Keratinocyte (primary cell): ENCODE data around the gene EIF2AK2. TPM values are rescaled to one million over a fixed set of nuclear protein-coding genes. Genes with fewer than 3 reads are reported as not detected.

Experiments
- DNase-seq: peaks from one replicate; pipeline ENCODE4 v3.0.0-alpha.2; 2011; ENCODE audit warnings: low read depth, missing footprints, low spot score
- FAIRE-seq: peaks from 2 replicates; lab custom pipeline; 2011; peaks lifted over from hg19 to GRCh38; lab: Jason Lieb, UNC
- H2AFZ ChIP-seq: 2 replicates; pipeline ENCODE4 v1.6.0; 2012; ENCODE audit warnings: low read length, control low read depth, inconsistent platforms; ENCODE audit not compliant: control insufficient read depth
- H3K27ac ChIP-seq: 2 replicates; pipeline ENCODE4 v1.5.1; 2011; ENCODE audit warnings: low read length; ENCODE audit not compliant: control insufficient read depth, insufficient read depth
- H3K27me3 ChIP-seq: 3 replicates; pipeline ENCODE4 v1.6.0; 2011; ENCODE audit warnings: low read length; ENCODE audit not compliant: control insufficient read depth, insufficient read depth; ENCODE audit errors: extremely low read depth
- H3K36me3 ChIP-seq, 2 experiments: 2 replicates in 1 of 2; 3 replicates in 1 of 2; pipeline ENCODE4 v1.5.1; 2011; ENCODE audit warnings: low read length in 2 of 2, mild to moderate bottlenecking in 1 of 2; ENCODE audit not compliant: control insufficient read depth in 2 of 2, insufficient read depth in 2 of 2; ENCODE audit errors: extremely low read depth in 1 of 2
- H3K4me1 ChIP-seq: 3 replicates; pipeline ENCODE4 v1.5.1; 2011; ENCODE audit warnings: low read length; ENCODE audit not compliant: control insufficient read depth, insufficient read depth; ENCODE audit errors: extremely low read depth
- H3K4me2 ChIP-seq: 3 replicates; pipeline ENCODE4 v1.6.0; 2011; ENCODE audit warnings: low read depth, low read length; ENCODE audit not compliant: control insufficient read depth, insufficient read depth; ENCODE audit errors: extremely low read depth
- H3K4me3 ChIP-seq, 3 experiments: fragments of 200-600 bp in 1 of 3; sonication (generic) in 1 of 3; 2 replicates in 2 of 3; 3 replicates in 1 of 3; pipeline ENCODE4 v1.5.1; 2011 to 2016; ENCODE audit warnings: low read length in 3 of 3, mild to moderate bottlenecking in 3 of 3, control low read depth in 2 of 3, inconsistent platforms in 1 of 3, low read depth in 1 of 3, mixed read lengths in 1 of 3, mixed run types in 1 of 3, moderate library complexity in 1 of 3; ENCODE audit not compliant: control insufficient read depth in 2 of 3, insufficient read depth in 2 of 3; ENCODE audit errors: extremely low read depth in 1 of 3
- H3K79me2 ChIP-seq: 2 replicates; pipeline ENCODE4 v1.6.0; 2012; ENCODE audit warnings: low read length; ENCODE audit not compliant: control insufficient read depth, insufficient read depth
- H3K9ac ChIP-seq: 3 replicates; pipeline ENCODE4 v1.6.0; 2011; ENCODE audit warnings: low read length; ENCODE audit not compliant: control insufficient read depth, insufficient read depth; ENCODE audit errors: extremely low read depth
- H3K9me1 ChIP-seq: 3 replicates; pipeline ENCODE4 v1.6.0; 2011; ENCODE audit warnings: low read length; ENCODE audit not compliant: control insufficient read depth, insufficient read depth; ENCODE audit errors: extremely low read depth
- H3K9me3 ChIP-seq: 2 replicates; pipeline ENCODE4 v1.5.1; 2012; ENCODE audit warnings: low read depth, low read length; ENCODE audit not compliant: control insufficient read depth
- H4K20me1 ChIP-seq: 3 replicates; pipeline ENCODE4 v1.6.0; 2011; ENCODE audit warnings: low read length; ENCODE audit not compliant: control insufficient read depth, insufficient read depth; ENCODE audit errors: extremely low read depth
- EZH2 ChIP-seq: IDR thresholded peaks from one replicate; pipeline ENCODE4 v1.6.1; 2012; ENCODE audit warnings: inconsistent platforms, mild to moderate bottlenecking, low read length, moderate library complexity
- dilution Hi-C: fragments of 300-500 bp; cut with MboI; formaldehyde crosslinking; loops from one replicate; pipeline ENCODE4 v1.7.0; 2020; ENCODE audit warnings: low sequenced_read_pairs; ENCODE audit not compliant: extremely low pct_ligation_motif_present
- polyA plus RNA-seq, 5 experiments: library from polyadenylated mRNA; depleted of rRNA in 3 of 5; stranded (reverse) in 3 of 5; stranded (forward) in 1 of 5; unstranded in 1 of 5; fragments of >200 nt; gene quantifications; 1 replicate in 1 of 5; 2 replicates in 3 of 5; 3 replicates in 1 of 5; pipeline versions ENCODE4 v1.2.1 to v1.2.3, GENCODE V29; 2011 to 2012; ENCODE audit warnings: missing spikeins in 2 of 5, low read depth in 1 of 5, low replicate concordance in 1 of 5
- TF ChIP-seq, protein P1 (sequence below), 3 experiments: IDR thresholded peaks in 1 of 3; conservative IDR thresholded peaks in 1 of 3; optimal IDR thresholded peaks in 1 of 3; 2 replicates in 2 of 3; 3 replicates in 1 of 3; pipeline versions ENCODE3 to v1.5.1; 2011; ENCODE audit warnings: low read length in 3 of 3, mild to moderate bottlenecking in 3 of 3, moderate library complexity in 2 of 3, control low read depth in 1 of 3, inconsistent platforms in 1 of 3; ENCODE audit not compliant: insufficient read depth in 2 of 3; ENCODE audit errors: extremely low read depth in 1 of 3

The EIF2AK2 gene
- polyA plus RNA-seq, 1 donor (not counting 4 experiments of a cell fraction or from before 2014, with no cell fraction given), result 54.6 TPM

GRCh38 chr2:37181726-37182684, 25.2 kb upstream of the EIF2AK2 start:
- Histone ChIP-seq H3K9me3 (no peaks in the 10 kb centered on the region), H4K20me1 (no peaks in the 10 kb centered on the region), H3K36me3 (no peaks in the 10 kb centered on the region), H3K27ac (no peak overlapping the region), H3K4me3 (no peak overlapping the region), H3K9ac (no peak overlapping the region), H3K4me1 (peaks cover 7% of the 10 kb centered on the region), H3K27me3 (no peaks in the 10 kb centered on the region), H3K9me1 (no peaks in the 10 kb centered on the region), H3K79me2 (no peaks in the 10 kb centered on the region), H3K4me2 (no peak overlapping the region), H2AFZ (no peak overlapping the region)
- DNase-seq, result no peak
- TF ChIP-seq EZH2, result no peak
- TF ChIP-seq, protein P1, sequence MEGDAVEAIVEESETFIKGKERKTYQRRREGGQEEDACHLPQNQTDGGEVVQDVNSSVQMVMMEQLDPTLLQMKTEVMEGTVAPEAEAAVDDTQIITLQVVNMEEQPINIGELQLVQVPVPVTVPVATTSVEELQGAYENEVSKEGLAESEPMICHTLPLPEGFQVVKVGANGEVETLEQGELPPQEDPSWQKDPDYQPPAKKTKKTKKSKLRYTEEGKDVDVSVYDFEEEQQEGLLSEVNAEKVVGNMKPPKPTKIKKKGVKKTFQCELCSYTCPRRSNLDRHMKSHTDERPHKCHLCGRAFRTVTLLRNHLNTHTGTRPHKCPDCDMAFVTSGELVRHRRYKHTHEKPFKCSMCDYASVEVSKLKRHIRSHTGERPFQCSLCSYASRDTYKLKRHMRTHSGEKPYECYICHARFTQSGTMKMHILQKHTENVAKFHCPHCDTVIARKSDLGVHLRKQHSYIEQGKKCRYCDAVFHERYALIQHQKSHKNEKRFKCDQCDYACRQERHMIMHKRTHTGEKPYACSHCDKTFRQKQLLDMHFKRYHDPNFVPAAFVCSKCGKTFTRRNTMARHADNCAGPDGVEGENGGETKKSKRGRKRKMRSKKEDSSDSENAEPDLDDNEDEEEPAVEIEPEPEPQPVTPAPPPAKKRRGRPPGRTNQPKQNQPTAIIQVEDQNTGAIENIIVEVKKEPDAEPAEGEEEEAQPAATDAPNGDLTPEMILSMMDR (optimal IDR thresholded peaks at IDR 0.05 in 1 of 3, IDR thresholded peaks at IDR 0.05 in 1 of 3, conservative IDR thresholded peaks at IDR 0.05 in 1 of 3; ENCODE audit: extremely low read depth in 1 of 3, insufficient read depth in 2 of 3, low read length in 3 of 3), result no peak
- FAIRE-seq, result no peak
- dilution Hi-C loops, result no loop called here

- FAIRE-seq (no peak), DNase-seq (no peak)
- H3K27me3 ChIP-seq, result no peaks in the 10 kb centered on the region
- H3K4me2 ChIP-seq, result no peak overlapping the region
- peaks cover 7% of the 10 kb centered on the region for H3K4me1 ChIP-seq
- H3K4me3 ChIP-seq, result no peak overlapping the region
- H3K9me3 ChIP-seq, result no peaks in the 10 kb centered on the region
- H3K79me2 ChIP-seq, result no peaks in the 10 kb centered on the region
- no peak overlapping the region for H3K27ac ChIP-seq
- H3K36me3 ChIP-seq, result no peaks in the 10 kb centered on the region
- TF ChIP-seq, protein P1 (optimal IDR thresholded peaks at IDR 0.05 in 1 of 3, IDR thresholded peaks at IDR 0.05 in 1 of 3, conservative IDR thresholded peaks at IDR 0.05 in 1 of 3; ENCODE audit: extremely low read depth in 1 of 3, insufficient read depth in 2 of 3, low read length in 3 of 3), result no peak
- no peak for TF ChIP-seq EZH2
- dilution Hi-C loops, result no loop called here
- no peak overlapping the region for H2AFZ ChIP-seq
- no peaks in the 10 kb centered on the region for H4K20me1 ChIP-seq
- no peak overlapping the region for H3K9ac ChIP-seq
- H3K9me1 ChIP-seq, result no peaks in the 10 kb centered on the region
Observed at GRCh38 chr2:37180640-37181039, 23.9 kb upstream of the EIF2AK2 start.
